WTC11 (cell line): ENCODE measurements around the gene THAP2.

ENCODE experiments used
- FOXJ3 ChIP-seq: sonication (generic); formaldehyde crosslinking; IDR thresholded peaks from 2 replicates; pipeline ENCODE4 v1.9.0; 2021; ENCODE audit warnings: missing genetic modification reagents, mild to moderate bottlenecking, borderline replicate concordance
- JAZF1 ChIP-seq: fragments of 250-450 bp; sonication (Bioruptor Pico); IDR thresholded peaks from 2 replicates; pipeline ENCODE4 v1.9.0; 2021; ENCODE audit warnings: moderate library complexity, mild to moderate bottlenecking, inconsistent platforms
- NFYB ChIP-seq: sonication (generic); formaldehyde crosslinking; conservative IDR thresholded peaks from 2 replicates; pipeline ENCODE4 v1.8.0; 2022; ENCODE audit warnings: low read depth, missing genetic modification reagents
- RORB ChIP-seq: fragments of 250-450 bp; sonication (Bioruptor Pico); IDR thresholded peaks from 2 replicates; pipeline ENCODE4 v1.9.0; 2021; ENCODE audit warnings: mild to moderate bottlenecking
- TEAD4 ChIP-seq: sonication (generic); formaldehyde crosslinking; IDR thresholded peaks from 2 replicates; pipeline ENCODE4 v1.8.0; 2022; ENCODE audit warnings: mild to moderate bottlenecking, missing genetic modification reagents
- ZNF263 ChIP-seq: sonication (generic); formaldehyde crosslinking; IDR thresholded peaks from 2 replicates; pipeline ENCODE4 v1.8.1; 2022; ENCODE audit warnings: low read depth, mild to moderate bottlenecking, moderate library complexity, missing genetic modification reagents
- TF ChIP-seq, protein P1 (sequence below): fragments of 200-600 bp; IDR thresholded peaks from 2 replicates; pipeline ENCODE4 v1.8.0; 2022; ENCODE audit warnings: antibody characterized with exemption
- TF ChIP-seq, protein P2 (sequence below): sonication (generic); formaldehyde crosslinking; IDR thresholded peaks from 2 replicates; pipeline ENCODE4 v1.8.1; 2023; ENCODE audit warnings: mild to moderate bottlenecking, missing genetic modification reagents, moderate library complexity
- TF ChIP-seq, protein P3 (sequence below): sonication (generic); formaldehyde crosslinking; IDR thresholded peaks from 2 replicates; pipeline ENCODE4 v1.8.0; 2022; ENCODE audit warnings: mild to moderate bottlenecking, missing genetic modification reagents

DNA sequence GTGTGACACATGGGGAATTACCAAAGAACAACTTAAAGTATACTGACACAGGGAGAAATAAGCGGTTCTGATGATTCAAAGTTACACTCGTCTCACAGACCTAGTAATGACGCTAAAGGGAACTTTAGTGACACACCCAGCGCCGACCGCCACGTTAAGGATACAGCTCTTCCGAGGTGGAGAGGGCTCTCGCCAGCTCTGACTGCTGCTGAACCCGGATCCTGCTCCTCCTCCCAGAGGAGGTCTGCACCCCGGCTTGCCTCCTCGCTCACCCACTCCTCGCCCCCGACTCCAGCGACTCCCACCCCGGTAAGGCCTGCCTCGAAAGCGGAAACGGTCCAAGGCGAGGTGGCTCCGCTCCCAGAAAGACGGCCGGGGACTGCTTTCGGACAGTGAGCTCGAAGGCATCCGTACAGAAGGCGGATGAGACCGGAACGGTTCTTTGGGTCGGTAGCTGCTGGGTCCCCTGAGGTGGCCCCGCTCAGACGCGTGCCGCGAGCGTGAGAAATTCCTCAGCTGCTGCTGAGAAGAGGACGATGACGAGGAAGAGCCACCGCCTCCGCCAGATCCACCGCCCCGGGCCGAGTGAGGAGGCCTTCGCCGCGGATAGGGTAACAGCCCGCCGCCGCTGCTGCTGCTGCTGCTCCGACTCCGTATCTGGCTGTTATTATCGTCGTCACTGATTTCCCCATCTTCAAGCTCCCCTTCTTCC lies 1.1 kb upstream of the THAP2 start:
- TF ChIP-seq ZNF263 (no peak), JAZF1 (no peak), TEAD4 (CRISPR knock-in tag) (no peak), FOXJ3 (CRISPR knock-in tag) (no peak), NFYB (CRISPR knock-in tag) (no peak), RORB (no peak)
- TF ChIP-seq, protein P1, sequence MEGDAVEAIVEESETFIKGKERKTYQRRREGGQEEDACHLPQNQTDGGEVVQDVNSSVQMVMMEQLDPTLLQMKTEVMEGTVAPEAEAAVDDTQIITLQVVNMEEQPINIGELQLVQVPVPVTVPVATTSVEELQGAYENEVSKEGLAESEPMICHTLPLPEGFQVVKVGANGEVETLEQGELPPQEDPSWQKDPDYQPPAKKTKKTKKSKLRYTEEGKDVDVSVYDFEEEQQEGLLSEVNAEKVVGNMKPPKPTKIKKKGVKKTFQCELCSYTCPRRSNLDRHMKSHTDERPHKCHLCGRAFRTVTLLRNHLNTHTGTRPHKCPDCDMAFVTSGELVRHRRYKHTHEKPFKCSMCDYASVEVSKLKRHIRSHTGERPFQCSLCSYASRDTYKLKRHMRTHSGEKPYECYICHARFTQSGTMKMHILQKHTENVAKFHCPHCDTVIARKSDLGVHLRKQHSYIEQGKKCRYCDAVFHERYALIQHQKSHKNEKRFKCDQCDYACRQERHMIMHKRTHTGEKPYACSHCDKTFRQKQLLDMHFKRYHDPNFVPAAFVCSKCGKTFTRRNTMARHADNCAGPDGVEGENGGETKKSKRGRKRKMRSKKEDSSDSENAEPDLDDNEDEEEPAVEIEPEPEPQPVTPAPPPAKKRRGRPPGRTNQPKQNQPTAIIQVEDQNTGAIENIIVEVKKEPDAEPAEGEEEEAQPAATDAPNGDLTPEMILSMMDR = no peak
- TF ChIP-seq, protein P2, sequence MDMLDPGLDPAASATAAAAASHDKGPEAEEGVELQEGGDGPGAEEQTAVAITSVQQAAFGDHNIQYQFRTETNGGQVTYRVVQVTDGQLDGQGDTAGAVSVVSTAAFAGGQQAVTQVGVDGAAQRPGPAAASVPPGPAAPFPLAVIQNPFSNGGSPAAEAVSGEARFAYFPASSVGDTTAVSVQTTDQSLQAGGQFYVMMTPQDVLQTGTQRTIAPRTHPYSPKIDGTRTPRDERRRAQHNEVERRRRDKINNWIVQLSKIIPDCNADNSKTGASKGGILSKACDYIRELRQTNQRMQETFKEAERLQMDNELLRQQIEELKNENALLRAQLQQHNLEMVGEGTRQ = no peak
- TF ChIP-seq, protein P3, sequence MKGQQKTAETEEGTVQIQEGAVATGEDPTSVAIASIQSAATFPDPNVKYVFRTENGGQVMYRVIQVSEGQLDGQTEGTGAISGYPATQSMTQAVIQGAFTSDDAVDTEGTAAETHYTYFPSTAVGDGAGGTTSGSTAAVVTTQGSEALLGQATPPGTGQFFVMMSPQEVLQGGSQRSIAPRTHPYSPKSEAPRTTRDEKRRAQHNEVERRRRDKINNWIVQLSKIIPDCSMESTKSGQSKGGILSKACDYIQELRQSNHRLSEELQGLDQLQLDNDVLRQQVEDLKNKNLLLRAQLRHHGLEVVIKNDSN (CRISPR knock-in tag) = no peak
